ENCODE measurements around the gene ERF.

ERF gene

GRCh38 chr19:42226886-42227285 lies 28.0 kb downstream of the ERF start:
- Histone ChIP-seq H4K20me1 (ENCODE audit: insufficient read depth, low read length) (no peaks in the 10 kb centered on the region), H3K79me2 (ENCODE audit: insufficient read depth, low read length) (0 out of 2 replicates have a peak, but pooled peaks cover 4% of the 10 kb centered on the region), H3K4me1 (ENCODE audit: insufficient read depth, low read length, severe bottlenecking) (peaks cover 11% of the 10 kb centered on the region), H3K9me3 (ENCODE audit: low read length) (no peaks in the 10 kb centered on the region), H3F3A (ENCODE audit: insufficient read depth, low read length) (no peaks in the 10 kb centered on the region), H3K36me3 (ENCODE audit: insufficient read depth, low read length) (peaks cover 78% of the 10 kb centered on the region), H3K27ac (ENCODE audit: low read depth, low read length, poor library complexity, severe bottlenecking) (no peak overlapping the region), H2AFZ (ENCODE audit: low read length) (no peak overlapping the region), H3K4me3 (ENCODE audit: low read depth, low read length, poor library complexity, severe bottlenecking) (no peak overlapping the region), H3K9me2 (ENCODE audit: low read depth, low read length) (no peaks in the 10 kb centered on the region), H3K9ac (ENCODE audit: low read length) (no peak overlapping the region), H3K27me3 (ENCODE audit: insufficient read depth, low read length) (no peaks in the 10 kb centered on the region), H3K4me2 (ENCODE audit: low read length) (no peak overlapping the region)
- TF ChIP-seq CTCF (IDR thresholded peaks at IDR 0.05; ENCODE audit: low read length): no peak
- TF ChIP-seq EZH2 (IDR thresholded peaks at IDR 0.05; ENCODE audit: borderline replicate concordance, low read length): no peak

GRCh38 chr19:42225718-42226292 lies 29.1 kb downstream of the ERF start:
- TF ChIP-seq EZH2 (IDR thresholded peaks at IDR 0.05; ENCODE audit: borderline replicate concordance, low read length) (no peak), CTCF (IDR thresholded peaks at IDR 0.05; ENCODE audit: low read length) (no peak)
- H3K27ac ChIP-seq (ENCODE audit: low read depth, low read length, poor library complexity, severe bottlenecking): no peak overlapping the region
- no peak overlapping the region for H3K4me3 ChIP-seq (ENCODE audit: low read depth, low read length, poor library complexity, severe bottlenecking)
- no peak overlapping the region for H2AFZ ChIP-seq (ENCODE audit: low read length)
- H3K79me2 ChIP-seq (ENCODE audit: insufficient read depth, low read length): peaks cover 12% of the 10 kb centered on the region
- no peaks in the 10 kb centered on the region for H3K27me3 ChIP-seq (ENCODE audit: insufficient read depth, low read length)
- no peak overlapping the region for H3K9ac ChIP-seq (ENCODE audit: low read length)
- peaks cover 17% of the 10 kb centered on the region for H3K4me1 ChIP-seq (ENCODE audit: insufficient read depth, low read length, severe bottlenecking)
- H3K9me3 ChIP-seq (ENCODE audit: low read length): no peaks in the 10 kb centered on the region
- no peaks in the 10 kb centered on the region for H3K9me2 ChIP-seq (ENCODE audit: low read depth, low read length)
- no peak overlapping the region for H3K4me2 ChIP-seq (ENCODE audit: low read length)
- peaks cover 67% of the 10 kb centered on the region for H3K36me3 ChIP-seq (ENCODE audit: insufficient read depth, low read length)
- no peaks in the 10 kb centered on the region for H3F3A ChIP-seq (ENCODE audit: insufficient read depth, low read length)
- no peaks in the 10 kb centered on the region for H4K20me1 ChIP-seq (ENCODE audit: insufficient read depth, low read length)

- Histone ChIP-seq H4K20me1 (ENCODE audit: insufficient read depth, low read length) (no peaks in the 10 kb centered on the region), H3K36me3 (ENCODE audit: insufficient read depth, low read length) (peaks cover 60% of the 10 kb centered on the region)
Observed at GRCh38 chr19:42224940-42225717, 29.8 kb downstream of the ERF start.

More at GRCh38 chr19:42224940-42225717, 29.8 kb downstream of the ERF start:
- Histone ChIP-seq H3K4me3 (ENCODE audit: low read depth, low read length, poor library complexity, severe bottlenecking) (no peak overlapping the region), H2AFZ (ENCODE audit: low read length) (no peak overlapping the region), H3K9me2 (ENCODE audit: low read depth, low read length) (no peaks in the 10 kb centered on the region), H3K27me3 (ENCODE audit: insufficient read depth, low read length) (no peaks in the 10 kb centered on the region), H3K9ac (ENCODE audit: low read length) (no peak overlapping the region), H3K9me3 (ENCODE audit: low read length) (no peaks in the 10 kb centered on the region), H3F3A (ENCODE audit: insufficient read depth, low read length) (no peaks in the 10 kb centered on the region), H3K27ac (ENCODE audit: low read depth, low read length, poor library complexity, severe bottlenecking) (no peak overlapping the region), H3K4me1 (ENCODE audit: insufficient read depth, low read length, severe bottlenecking) (peaks cover 18% of the 10 kb centered on the region), H3K79me2 (ENCODE audit: insufficient read depth, low read length) (peaks cover 17% of the 10 kb centered on the region), H3K4me2 (ENCODE audit: low read length) (no peak overlapping the region)
- TF ChIP-seq CTCF (IDR thresholded peaks at IDR 0.05; ENCODE audit: low read length) (no peak), EZH2 (IDR thresholded peaks at IDR 0.05; ENCODE audit: borderline replicate concordance, low read length) (no peak)
